Suprapubic skin (tissue), 4 donors: ENCODE measurements around the gene EIF4A2. TPM values are rescaled to one million over a fixed set of nuclear protein-coding genes. Genes with fewer than 3 reads are reported as not detected.

Source experiments
- DNase-seq, 2 donors: peaks; one replicate each; pipeline ENCODE4 v3.0.0-alpha.2; 2019; ENCODE audit warnings: low spot score in 2 of 2
- H3K27ac ChIP-seq: fragments of 200-600 bp; sonication (generic); one replicate; pipeline ENCODE4 v1.5.1; 2019
- H3K27me3 ChIP-seq: fragments of 200-600 bp; sonication (generic); one replicate; pipeline ENCODE4 v1.5.1; 2019
- H3K36me3 ChIP-seq: fragments of 200-600 bp; sonication (generic); one replicate; pipeline ENCODE4 v1.5.1; 2019
- H3K4me1 ChIP-seq: fragments of 200-600 bp; sonication (generic); one replicate; pipeline ENCODE4 v1.5.1; 2019
- H3K4me3 ChIP-seq: fragments of 200-600 bp; sonication (generic); one replicate; pipeline ENCODE4 v1.5.1; 2019; ENCODE audit warnings: mild to moderate bottlenecking
- H3K9me3 ChIP-seq: fragments of 200-600 bp; sonication (generic); one replicate; pipeline ENCODE4 v1.5.1; 2019
- CTCF ChIP-seq, 2 donors: fragments of 200-600 bp in 1 of 2; fragments of 450-650 bp in 1 of 2; sonication (generic) in 1 of 2; IDR thresholded peaks; one replicate each; pipeline ENCODE4 v1.5.1; 2016 to 2019; ENCODE audit warnings: antibody characterized with exemption in 2 of 2, mild to moderate bottlenecking in 1 of 2, moderate library complexity in 1 of 2
- EP300 ChIP-seq: sonication (generic); formaldehyde crosslinking; IDR thresholded peaks from one replicate; pipeline ENCODE4 v1.6.1; 2017; ENCODE audit warnings: antibody characterized with exemption
- POLR2A ChIP-seq, 2 donors: fragments of 450-650 bp; IDR thresholded peaks; one replicate each; pipeline ENCODE4 v1.6.1; 2017; ENCODE audit warnings: antibody characterized with exemption in 2 of 2, mild to moderate bottlenecking in 2 of 2, moderate library complexity in 2 of 2
- POLR2AphosphoS5 ChIP-seq, 3 donors: sonication (generic); formaldehyde crosslinking; IDR thresholded peaks; one replicate each; pipeline ENCODE4 v1.6.1; 2017; ENCODE audit warnings: antibody characterized with exemption in 3 of 3
- WGBS: methylation state at CpG from one replicate; pipeline ENCODE4 v1.1.5; 2018; 5-methylcytosine and 5-hydroxymethylcytosine counted together
- total RNA-seq, 4 donors: library from RNA; depleted of rRNA; stranded (reverse); fragments of >200 nt; gene quantifications; one replicate each; pipeline ENCODE4 v1.1.0, GENCODE V29; 2016

Gene EIF4A2
- total RNA-seq, 4 donors from 2014 or later: 209 to 410 (median 291) TPM

- DNase-seq: no peak
- 85% methylated on average over 11 of the region's 11 CpGs for WGBS
- no peaks in the 10 kb centered on the region for H3K4me1 ChIP-seq
- H3K9me3 ChIP-seq: no peaks in the 10 kb centered on the region
- H3K27me3 ChIP-seq: no peaks in the 10 kb centered on the region
- H3K27ac ChIP-seq: no peak overlapping the region
- no peaks in the 10 kb centered on the region for H3K36me3 ChIP-seq
- no peak for TF ChIP-seq POLR2AphosphoS5 (IDR thresholded peaks at IDR 0.05)
- no peak for TF ChIP-seq POLR2A (IDR thresholded peaks at IDR 0.05)
- no peak for TF ChIP-seq EP300
- TF ChIP-seq CTCF (IDR thresholded peaks at IDR 0.05): no peak
- no peak overlapping the region for H3K4me3 ChIP-seq
Measured at GRCh38 chr3:186759231-186759930, 24.0 kb upstream of the EIF4A2 start.

DNA sequence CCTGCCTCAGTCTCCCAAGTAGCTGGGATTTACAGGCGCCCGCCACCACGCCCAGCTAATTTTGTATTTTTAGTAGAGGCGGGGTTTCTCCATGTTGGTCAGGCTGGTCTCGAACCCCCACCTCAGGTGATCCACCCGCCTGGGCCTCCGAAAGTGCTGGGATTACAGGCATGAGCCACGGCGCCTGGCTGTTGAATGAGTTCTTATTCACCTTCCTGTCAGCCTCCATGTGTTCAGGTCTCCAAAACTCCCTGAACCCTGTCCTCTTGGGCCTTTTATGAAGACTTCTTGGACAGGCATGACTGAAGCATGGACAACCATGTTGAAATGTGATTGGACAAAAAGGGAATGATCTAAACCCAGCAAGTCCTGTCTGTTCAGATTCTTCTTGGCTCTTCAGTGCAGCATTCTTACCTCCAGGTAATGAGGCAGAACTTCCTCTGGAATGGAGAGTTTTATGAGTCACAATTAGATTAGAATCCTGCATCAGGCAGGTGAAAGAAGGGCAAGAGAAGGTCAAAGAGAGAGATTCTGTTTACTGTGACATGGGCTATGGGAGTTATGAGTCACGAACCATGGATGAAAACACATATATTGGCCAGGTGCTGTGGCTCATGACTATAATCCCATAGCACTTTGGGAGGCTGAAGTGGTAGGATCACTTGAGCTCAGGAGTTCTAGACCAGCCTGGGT lies 23.1 kb upstream of the EIF4A2 start:
- no peaks in the 10 kb centered on the region for H3K27me3 ChIP-seq
- WGBS: 93% methylated on average over 10 of the region's 10 CpGs
- H3K36me3 ChIP-seq: no peaks in the 10 kb centered on the region
- H3K4me1 ChIP-seq: no peaks in the 10 kb centered on the region
- TF ChIP-seq POLR2AphosphoS5 (IDR thresholded peaks at IDR 0.05) (no peak), EP300 (no peak), CTCF (IDR thresholded peaks at IDR 0.05) (no peak), POLR2A (IDR thresholded peaks at IDR 0.05) (no peak)
- no peak for DNase-seq
- H3K9me3 ChIP-seq: no peaks in the 10 kb centered on the region
- no peak overlapping the region for H3K4me3 ChIP-seq
- no peak overlapping the region for H3K27ac ChIP-seq

DNA sequence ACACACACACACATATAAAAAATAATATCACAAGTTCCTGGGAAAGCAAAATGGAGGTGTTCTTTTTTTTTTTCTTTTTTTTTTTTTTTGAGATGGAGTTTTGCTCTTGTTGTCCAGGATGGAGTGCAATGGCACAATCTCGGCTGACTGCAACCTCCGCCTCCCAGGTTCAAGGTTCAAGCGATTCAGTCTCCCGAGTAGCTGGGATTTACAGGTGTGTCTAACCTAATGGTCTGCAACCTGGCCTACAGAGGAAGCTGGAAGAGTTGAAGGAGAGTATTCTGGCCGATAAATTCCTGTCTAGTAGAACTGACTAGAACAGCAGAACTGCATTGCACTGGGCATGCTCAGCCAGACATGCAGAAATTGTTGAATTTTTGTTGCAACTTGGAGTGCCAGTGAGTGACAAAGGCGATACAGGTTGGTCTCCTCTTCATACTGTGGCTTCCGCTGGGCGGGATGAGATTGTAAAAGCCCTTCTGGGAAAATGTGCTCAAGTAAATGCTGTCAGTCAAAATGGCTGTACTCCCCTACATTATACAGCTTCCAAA lies 22.4 kb upstream of the EIF4A2 start:
- whole genome bisulfite sequencing: 94% methylated on average over 8 of the region's 8 CpGs
- TF ChIP-seq POLR2AphosphoS5 (IDR thresholded peaks at IDR 0.05) (no peak), CTCF (IDR thresholded peaks at IDR 0.05) (no peak), POLR2A (IDR thresholded peaks at IDR 0.05) (no peak), EP300 (no peak)
- no peaks in the 10 kb centered on the region for H3K4me1 ChIP-seq
- no peaks in the 10 kb centered on the region for H3K9me3 ChIP-seq
- no peak for DNase-seq
- H3K36me3 ChIP-seq: no peaks in the 10 kb centered on the region
- no peak overlapping the region for H3K4me3 ChIP-seq
- no peak overlapping the region for H3K27ac ChIP-seq
- no peaks in the 10 kb centered on the region for H3K27me3 ChIP-seq

- no peak for TF ChIP-seq CTCF (IDR thresholded peaks at IDR 0.05)
- TF ChIP-seq EP300: no peak
- TF ChIP-seq POLR2AphosphoS5 (IDR thresholded peaks at IDR 0.05): no peak
- TF ChIP-seq POLR2A (IDR thresholded peaks at IDR 0.05): no peak
- no peak overlapping the region for H3K27ac ChIP-seq
- 9% methylated on average over 26 of the region's 26 CpGs for WGBS
Measured at GRCh38 chr3:186772281-186772694, 11.1 kb upstream of the EIF4A2 start.

More at GRCh38 chr3:186772281-186772694, 11.1 kb upstream of the EIF4A2 start:
- H3K9me3 ChIP-seq: no peaks in the 10 kb centered on the region
- no peak for DNase-seq
- H3K4me1 ChIP-seq: peaks cover 12% of the 10 kb centered on the region
- peak overlapping the region; percentile 59 for H3K4me3 ChIP-seq
- no peaks in the 10 kb centered on the region for H3K36me3 ChIP-seq
- H3K27me3 ChIP-seq: no peaks in the 10 kb centered on the region
